ENCODE results near the gene ZNF611. TPM values are rescaled to one million over a fixed set of nuclear protein-coding genes. Genes with fewer than 3 reads are reported as not detected.
"Not testable (repeated sequence)": the region's sequence is repeated elsewhere in the genome, so short reads cannot be mapped to it uniquely, and the experiment has no call there.

Gene ZNF611
- total RNA-seq, 1 experiment from 2014 or later, result 25.5 TPM

GRCh38 chr19:52742516-52742915 is 7.7 kb upstream of the ZNF611 start:
- H3K4me3 ChIP-seq, result no peak overlapping the region
- H3K27ac ChIP-seq, result no peak overlapping the region
- no TSS peak for BruUV-seq (replicated peaks)
- H3K9me3 ChIP-seq (ENCODE audit: insufficient read depth, low read depth), result 0 out of 2 replicates have a peak, but pooled peaks cover 8% of the 10 kb centered on the region
- no peaks in the 10 kb centered on the region for H3K79me2 ChIP-seq (ENCODE audit: low read depth)
- DNase-seq, result no peak
- H3K36me3 ChIP-seq (ENCODE audit: low read depth), result no peaks in the 10 kb centered on the region
- H2AFZ ChIP-seq, result no peak overlapping the region
- no peak for TF ChIP-seq EZH2 (IDR thresholded peaks at IDR 0.05; ENCODE audit: low read depth)
- no peak for TF ChIP-seq CTCF (conservative IDR thresholded peaks at IDR 0.05)
- H4K20me1 ChIP-seq (ENCODE audit: insufficient read depth), result no peaks in the 10 kb centered on the region
- H3K9me2 ChIP-seq (ENCODE audit: insufficient read depth), result no peaks in the 10 kb centered on the region
- ChIA-PET CTCF (no interaction called here), POLR2A (ENCODE audit: unreplicated experiment) (no interaction called here)
- H3K27me3 ChIP-seq (ENCODE audit: insufficient read depth, low read depth), result no peaks in the 10 kb centered on the region
- no peaks in the 10 kb centered on the region for H3F3A ChIP-seq (ENCODE audit: insufficient read depth, low read depth)
- H3K4me1 ChIP-seq (replicated peaks; ENCODE audit: insufficient read depth), result no peaks in the 10 kb centered on the region
- no peak overlapping the region for H3K4me2 ChIP-seq
- intact Hi-C loops (cut with micrococcal nuclease; ENCODE audit: unreplicated experiment), result no loop called here

GRCh38 chr19:52741951-52742485 is 7.2 kb upstream of the ZNF611 start:
- H3K4me3 ChIP-seq, result no peak overlapping the region
- DNase-seq, result no peak
- POLR2A ChIA-PET (ENCODE audit: unreplicated experiment), result no interaction called here
- no peaks in the 10 kb centered on the region for H4K20me1 ChIP-seq (ENCODE audit: insufficient read depth)
- H3K79me2 ChIP-seq (ENCODE audit: low read depth), result no peaks in the 10 kb centered on the region
- H3K9me3 ChIP-seq (ENCODE audit: insufficient read depth, low read depth), result 0 out of 2 replicates have a peak, but pooled peaks cover 8% of the 10 kb centered on the region
- H3K4me2 ChIP-seq, result no peak overlapping the region
- no peaks in the 10 kb centered on the region for H3K27me3 ChIP-seq (ENCODE audit: insufficient read depth, low read depth)
- H3K36me3 ChIP-seq (ENCODE audit: low read depth), result no peaks in the 10 kb centered on the region
- CTCF ChIA-PET, result no interaction called here
- H3K27ac ChIP-seq, result no peak overlapping the region
- intact Hi-C loops (cut with micrococcal nuclease; ENCODE audit: unreplicated experiment), result no loop called here
- H3F3A ChIP-seq (ENCODE audit: insufficient read depth, low read depth), result no peaks in the 10 kb centered on the region
- no peak overlapping the region for H2AFZ ChIP-seq
- H3K9me2 ChIP-seq (ENCODE audit: insufficient read depth), result no peaks in the 10 kb centered on the region
- no TSS peak for BruUV-seq (replicated peaks)
- H3K4me1 ChIP-seq (replicated peaks; ENCODE audit: insufficient read depth), result no peaks in the 10 kb centered on the region
- TF ChIP-seq EZH2 (IDR thresholded peaks at IDR 0.05; ENCODE audit: low read depth) (no peak), CTCF (conservative IDR thresholded peaks at IDR 0.05) (no peak)

GRCh38 chr19:52741371-52741770 is 6.5 kb upstream of the ZNF611 start:
- H3K79me2 ChIP-seq (ENCODE audit: low read depth); H3K4me3 ChIP-seq; CTCF ChIA-PET; intact Hi-C loops (cut with micrococcal nuclease; ENCODE audit: unreplicated experiment); H3K4me2 ChIP-seq; H3K27me3 ChIP-seq (ENCODE audit: insufficient read depth, low read depth); H3K27ac ChIP-seq; H4K20me1 ChIP-seq (ENCODE audit: insufficient read depth); DNase-seq; POLR2A ChIA-PET (ENCODE audit: unreplicated experiment); H3K4me1 ChIP-seq (replicated peaks; ENCODE audit: insufficient read depth); BruUV-seq (replicated peaks); H3F3A ChIP-seq (ENCODE audit: insufficient read depth, low read depth); H3K36me3 ChIP-seq (ENCODE audit: low read depth); H3K9me3 ChIP-seq (ENCODE audit: insufficient read depth, low read depth); H2AFZ ChIP-seq; H3K9me2 ChIP-seq (ENCODE audit: insufficient read depth): not testable (repeated sequence)

GRCh38 chr19:52739576-52739975 is 4.7 kb upstream of the ZNF611 start:
- H3K27me3 ChIP-seq (ENCODE audit: insufficient read depth, low read depth), result no peaks in the 10 kb centered on the region
- TF ChIP-seq CTCF (conservative IDR thresholded peaks at IDR 0.05), result no peak
- H2AFZ ChIP-seq, result no peak overlapping the region
- BruUV-seq (replicated peaks), result no TSS peak
- H3K79me2 ChIP-seq (ENCODE audit: low read depth), result no peaks in the 10 kb centered on the region
- H3K4me1 ChIP-seq (replicated peaks; ENCODE audit: insufficient read depth), result no peaks in the 10 kb centered on the region
- H4K20me1 ChIP-seq (ENCODE audit: insufficient read depth), result no peaks in the 10 kb centered on the region
- ChIA-PET CTCF (no interaction called here), POLR2A (ENCODE audit: unreplicated experiment) (no interaction called here)
- H3K36me3 ChIP-seq (ENCODE audit: low read depth), result no peaks in the 10 kb centered on the region
- H3K4me3 ChIP-seq, result no peak overlapping the region
- peaks cover 13% of the 10 kb centered on the region; the same call in 1 of the 2 replicates for H3K9me3 ChIP-seq (ENCODE audit: insufficient read depth, low read depth)
- no peak overlapping the region for H3K27ac ChIP-seq
- H3K9me2 ChIP-seq (ENCODE audit: insufficient read depth), result no peaks in the 10 kb centered on the region
- DNase-seq, result no peak
- no peak overlapping the region for H3K4me2 ChIP-seq
- H3F3A ChIP-seq (ENCODE audit: insufficient read depth, low read depth), result peaks cover 3% of the 10 kb centered on the region; the same call in 1 of the 2 replicates
- intact Hi-C loops (cut with micrococcal nuclease; ENCODE audit: unreplicated experiment), result loop anchor here (5.0 to 10.0 kb wide), 2 partner anchors 102 to 755 kb away; partner anchors contain the start of genes ZNF350 and ZNF83
